CD4-positive, alpha-beta T cell treated with Interleukin-21 for 1 hour (primary cell): ENCODE data around the gene IQSEC1.

Source experiments
- DNase-seq: peaks from one replicate; pipeline ENCODE4 v3.0.0-alpha.2; 2020

The IQSEC1 gene

GRCh38 chr3:13073326-13074005 lies at the start of gene IQSEC1:
Gene IQSEC1 (minus strand): TSS chr3:13073429. CDS start chr3:13073014, 415 bp downstream.
- peak; percentile 81 for DNase-seq

GRCh38 chr3:13122081-13123012 lies 49.1 kb upstream of the IQSEC1 start:
- no peak for DNase-seq

GRCh38 chr3:13121553-13122001 lies 48.3 kb upstream of the IQSEC1 start:
- DNase-seq, result no peak

GRCh38 chr3:13120928-13121552 lies 47.8 kb upstream of the IQSEC1 start:
- no peak for DNase-seq

- DNase-seq, result no peak
These were observed 47.2 kb upstream of the IQSEC1 start for GRCh38 chr3:13120289-13120927.

GRCh38 chr3:13119471-13120220 lies 46.4 kb upstream of the IQSEC1 start:
- DNase-seq, result no peak

- DNase-seq, result no peak
These were observed 43.2 kb upstream of the IQSEC1 start for GRCh38 chr3:13116426-13116825.

- DNase-seq, result no peak
These were observed 42.8 kb upstream of the IQSEC1 start for GRCh38 chr3:13115991-13116390.

- no peak for DNase-seq
These were observed 42.3 kb upstream of the IQSEC1 start for GRCh38 chr3:13115576-13115910.

GRCh38 chr3:13114811-13115575 lies 41.8 kb upstream of the IQSEC1 start:
- no peak for DNase-seq

- no peak for DNase-seq
These were observed 40.4 kb upstream of the IQSEC1 start for GRCh38 chr3:13113346-13114330.

- DNase-seq, result no peak
These were observed 39.5 kb upstream of the IQSEC1 start for GRCh38 chr3:13112521-13113345.

GRCh38 chr3:13111873-13112520 lies 38.8 kb upstream of the IQSEC1 start:
- DNase-seq, result no peak

GRCh38 chr3:13111173-13111872 lies 38.1 kb upstream of the IQSEC1 start:
- DNase-seq, result no peak

GRCh38 chr3:13110678-13111116 lies 37.5 kb upstream of the IQSEC1 start:
- peak; percentile 26 for DNase-seq

- no peak for DNase-seq
These were observed 36.3 kb upstream of the IQSEC1 start for GRCh38 chr3:13109516-13109915.

- no peak for DNase-seq
These were observed 35.6 kb upstream of the IQSEC1 start for GRCh38 chr3:13108861-13109260.

GRCh38 chr3:13107661-13108060 lies 34.4 kb upstream of the IQSEC1 start:
- DNase-seq, result no peak
